ENCODE data around the gene LIME1.
"Not testable (repeated sequence)": the region's sequence is repeated elsewhere in the genome, so short reads cannot be mapped to it uniquely, and the experiment has no call there.

Gene LIME1

DNA sequence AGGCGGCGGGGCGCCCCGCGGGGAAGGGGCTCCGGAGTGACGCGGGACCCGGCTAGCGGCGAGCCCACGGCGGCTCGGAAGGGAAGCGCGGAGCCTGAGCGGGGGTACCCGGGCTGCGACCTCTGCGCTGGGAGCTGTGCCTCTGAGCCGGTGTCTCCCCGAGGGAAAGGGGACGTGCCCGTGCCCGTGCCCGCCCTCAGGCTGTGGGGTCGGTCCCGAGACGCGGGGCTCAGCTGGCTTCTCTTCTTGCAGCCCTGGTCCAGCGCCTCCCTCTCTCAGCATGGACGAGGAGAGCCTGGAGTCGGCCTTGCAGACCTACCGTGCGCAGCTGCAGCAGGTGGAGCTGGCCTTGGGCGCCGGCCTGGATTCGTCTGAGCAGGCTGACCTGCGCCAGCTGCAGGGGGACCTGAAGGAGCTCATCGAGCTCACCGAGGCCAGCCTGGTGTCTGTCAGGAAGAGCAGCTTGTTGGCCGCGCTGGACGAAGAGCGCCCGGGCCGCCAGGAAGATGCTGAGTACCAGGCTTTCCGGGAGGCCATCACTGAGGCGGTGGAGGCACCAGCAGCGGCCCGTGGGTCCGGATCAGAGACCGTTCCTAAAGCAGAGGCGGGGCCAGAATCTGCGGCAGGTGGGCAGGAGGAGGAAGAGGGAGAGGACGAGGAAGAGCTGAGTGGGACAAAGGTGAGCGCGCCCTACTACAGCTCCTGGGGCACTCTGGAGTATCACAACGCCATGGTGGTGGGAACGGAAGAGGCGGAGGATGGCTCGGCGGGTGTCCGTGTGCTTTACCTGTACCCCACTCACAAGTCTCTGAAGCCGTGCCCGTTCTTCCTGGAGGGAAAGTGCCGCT lies 27.9 kb upstream of the LIME1 start:
- no peak for DNase-seq (ENCODE audit: low read depth)

DNA sequence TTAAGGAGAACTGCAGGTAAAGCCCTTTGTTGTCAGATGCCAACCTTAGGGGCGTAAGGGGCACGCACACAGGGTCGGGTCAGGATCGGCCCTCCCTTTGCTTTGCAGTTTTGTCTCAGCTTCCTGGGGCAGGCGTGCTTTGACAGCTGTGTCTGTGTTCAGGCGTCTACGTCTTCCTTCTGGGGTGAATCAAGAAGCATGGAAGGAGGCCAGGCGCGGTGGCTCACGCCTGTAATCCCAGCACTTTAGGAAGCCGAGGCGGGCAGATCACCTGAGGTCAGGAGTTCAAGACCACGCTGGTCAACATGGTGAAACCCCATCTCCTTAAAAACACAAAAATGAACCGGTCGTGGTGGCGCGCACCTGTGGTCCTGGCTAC lies 27.3 kb upstream of the LIME1 start:
- no peak for DNase-seq (ENCODE audit: low read depth)

DNA sequence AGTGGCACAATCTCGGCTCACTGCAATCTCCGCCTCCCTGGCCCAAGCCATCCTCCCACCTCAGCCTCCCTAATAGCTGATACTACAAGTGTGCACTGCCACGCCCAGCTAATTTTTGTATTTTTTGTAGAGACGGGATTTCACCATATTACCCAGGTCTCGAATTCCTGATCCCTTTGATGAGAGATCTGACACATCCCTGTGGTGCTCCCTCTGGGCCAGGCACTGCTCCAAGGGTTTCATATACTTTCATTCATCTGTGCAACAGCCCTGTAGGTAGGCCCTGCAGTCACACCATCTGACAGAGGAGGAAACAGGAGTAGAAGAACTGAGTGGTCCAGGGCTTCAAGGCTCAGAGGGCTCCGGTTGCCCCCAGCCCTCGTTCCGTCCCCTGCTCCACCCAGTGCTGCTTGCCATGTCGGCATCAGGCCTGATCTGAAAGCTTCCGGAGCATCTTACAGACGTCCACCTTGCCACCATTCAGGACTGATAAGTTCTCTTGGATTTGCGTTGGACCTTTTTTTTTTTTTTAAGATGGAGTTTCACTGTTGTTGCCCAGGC lies 25.3 kb upstream of the LIME1 start:
- no peak for DNase-seq (ENCODE audit: low read depth)

DNA sequence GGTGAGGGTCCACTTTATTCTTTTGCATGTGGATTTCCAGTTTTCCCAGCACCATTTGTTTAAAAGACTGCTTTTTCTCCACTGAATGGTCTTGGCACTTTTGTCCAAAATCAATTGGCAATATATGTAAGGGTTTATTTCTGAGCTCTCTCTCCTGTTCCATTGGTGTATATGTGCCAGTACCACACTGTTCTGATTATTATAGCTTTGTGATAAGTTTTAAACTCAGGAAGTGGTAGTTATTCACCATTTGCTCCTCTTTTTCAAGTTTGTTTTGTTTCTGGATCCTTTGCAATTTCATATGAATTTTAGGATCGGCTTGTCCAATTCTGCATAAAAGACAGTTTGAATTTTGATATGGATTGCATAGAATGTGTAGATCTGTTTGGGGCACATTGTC lies 24.3 kb upstream of the LIME1 start:
- no peak for DNase-seq (ENCODE audit: low read depth)

DNA sequence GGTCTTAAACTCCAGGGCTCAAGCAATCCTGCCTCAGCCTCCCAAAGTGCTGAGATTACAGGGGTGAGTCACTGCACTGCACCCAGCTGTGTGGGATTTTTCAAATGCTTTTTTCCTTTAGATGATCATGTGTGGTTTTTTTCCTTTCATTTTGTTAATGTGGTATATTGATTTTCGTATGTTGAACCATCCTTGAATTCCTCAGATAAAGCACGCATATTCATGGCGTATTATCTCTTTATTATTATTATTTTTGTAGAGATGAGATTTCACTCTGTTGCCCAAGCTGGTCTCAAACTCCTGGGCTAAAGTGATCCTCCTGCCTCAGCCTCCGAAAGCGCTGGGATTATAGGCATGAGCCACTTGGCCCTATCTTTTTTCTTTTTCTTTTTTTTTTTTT lies 21.6 kb upstream of the LIME1 start:
- DNase-seq (ENCODE audit: low read depth): no peak

DNA sequence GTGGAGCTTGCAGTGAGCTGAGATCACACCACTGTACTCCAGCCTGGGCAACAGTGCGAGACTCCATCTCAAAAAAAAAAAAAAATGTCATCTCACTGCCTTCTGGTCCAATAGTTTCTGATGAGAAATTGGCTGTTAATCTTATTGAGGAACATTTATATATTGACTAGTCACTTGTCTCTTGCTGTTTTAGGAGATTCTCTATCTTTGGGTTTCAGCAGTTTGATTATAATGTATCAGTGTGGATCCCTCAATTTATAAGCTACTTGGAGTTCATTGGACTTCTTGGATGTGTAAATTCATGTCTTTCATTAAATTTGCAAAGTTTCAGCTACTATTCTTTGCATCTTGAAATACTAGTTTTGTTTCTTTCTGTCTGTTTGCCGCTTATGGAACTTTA lies 17.5 kb upstream of the LIME1 start:
- no peak for DNase-seq (ENCODE audit: low read depth)

DNA sequence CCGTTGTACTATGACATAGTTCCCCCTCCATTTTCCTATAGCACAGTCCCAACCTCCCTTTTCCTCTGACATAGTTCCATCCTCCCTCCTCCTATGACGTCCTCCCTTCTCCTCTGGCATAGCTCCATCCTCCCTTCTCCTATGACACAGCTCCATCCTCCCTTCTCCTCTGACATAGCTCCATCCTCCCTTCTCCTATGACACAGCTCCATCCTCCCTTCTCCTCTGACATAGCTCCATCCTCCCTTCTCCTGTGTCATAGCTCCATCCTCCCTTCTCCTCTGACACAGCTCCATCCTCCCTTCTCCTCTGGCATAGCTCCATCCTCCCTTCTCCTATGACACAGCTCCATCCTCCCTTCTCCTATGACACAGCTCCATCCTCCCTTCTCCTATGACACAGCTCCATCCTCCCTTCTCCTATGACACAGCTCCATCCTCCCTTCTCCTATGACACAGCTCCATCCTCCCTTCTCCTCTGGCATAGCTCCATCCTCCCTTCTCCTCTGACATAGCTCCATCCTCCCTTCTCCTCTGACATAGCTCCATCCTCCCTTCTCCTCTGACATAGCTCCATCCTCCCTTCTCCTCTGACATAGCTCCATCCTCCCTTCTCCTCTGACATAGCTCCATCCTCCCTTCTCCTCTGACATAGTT lies 13.4 kb upstream of the LIME1 start:
- DNase-seq (ENCODE audit: low read depth): not testable (repeated sequence)

DNA sequence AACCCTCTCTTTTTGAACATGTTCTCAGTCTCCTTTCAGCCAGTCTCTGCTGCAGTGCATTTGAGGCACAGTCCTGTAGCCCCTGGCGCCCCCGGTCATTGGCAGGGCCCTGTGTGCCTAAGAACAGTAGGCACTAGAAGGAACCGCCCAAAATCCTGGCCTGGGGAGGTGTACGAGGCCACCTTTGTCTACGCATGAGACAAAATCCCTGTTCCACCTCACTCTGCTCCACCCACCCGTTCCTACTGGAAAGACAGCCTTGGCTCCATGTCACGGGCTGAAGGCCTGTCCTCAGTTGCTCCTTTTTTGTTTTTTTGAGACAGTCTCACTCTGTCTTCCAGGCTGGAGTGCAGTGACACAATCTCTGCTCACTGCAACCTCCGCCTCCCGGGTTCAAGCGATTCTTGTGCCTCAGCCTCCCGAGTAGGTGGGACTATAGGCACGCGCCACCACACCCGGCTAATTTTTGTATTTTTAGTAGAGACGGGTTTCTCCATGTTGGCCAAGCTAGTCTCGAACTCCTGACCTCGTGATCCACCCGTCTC lies 6.2 kb upstream of the LIME1 start:
- not testable (repeated sequence) for DNase-seq (ENCODE audit: low read depth)

DNA sequence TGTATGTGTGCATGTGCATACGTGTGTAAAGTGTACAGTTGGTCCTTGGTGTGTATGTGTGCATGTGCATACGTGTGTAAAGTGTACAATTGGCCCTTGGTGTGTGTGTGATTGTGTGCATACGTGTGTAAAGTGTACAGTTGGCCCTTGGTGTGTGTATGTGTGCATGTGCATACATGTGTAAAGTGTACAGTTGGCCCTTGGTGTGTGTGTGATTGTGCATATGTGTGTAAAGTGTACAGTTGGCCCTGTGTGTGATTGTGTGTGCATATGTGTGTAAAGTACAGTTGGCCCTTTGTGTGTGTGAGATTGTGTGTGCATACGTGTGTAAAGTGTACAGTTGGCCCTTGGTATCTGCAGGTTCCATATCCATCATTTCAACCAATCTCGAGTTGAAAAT lies 5.1 kb upstream of the LIME1 start:
- no peak for DNase-seq (ENCODE audit: low read depth)

DNA sequence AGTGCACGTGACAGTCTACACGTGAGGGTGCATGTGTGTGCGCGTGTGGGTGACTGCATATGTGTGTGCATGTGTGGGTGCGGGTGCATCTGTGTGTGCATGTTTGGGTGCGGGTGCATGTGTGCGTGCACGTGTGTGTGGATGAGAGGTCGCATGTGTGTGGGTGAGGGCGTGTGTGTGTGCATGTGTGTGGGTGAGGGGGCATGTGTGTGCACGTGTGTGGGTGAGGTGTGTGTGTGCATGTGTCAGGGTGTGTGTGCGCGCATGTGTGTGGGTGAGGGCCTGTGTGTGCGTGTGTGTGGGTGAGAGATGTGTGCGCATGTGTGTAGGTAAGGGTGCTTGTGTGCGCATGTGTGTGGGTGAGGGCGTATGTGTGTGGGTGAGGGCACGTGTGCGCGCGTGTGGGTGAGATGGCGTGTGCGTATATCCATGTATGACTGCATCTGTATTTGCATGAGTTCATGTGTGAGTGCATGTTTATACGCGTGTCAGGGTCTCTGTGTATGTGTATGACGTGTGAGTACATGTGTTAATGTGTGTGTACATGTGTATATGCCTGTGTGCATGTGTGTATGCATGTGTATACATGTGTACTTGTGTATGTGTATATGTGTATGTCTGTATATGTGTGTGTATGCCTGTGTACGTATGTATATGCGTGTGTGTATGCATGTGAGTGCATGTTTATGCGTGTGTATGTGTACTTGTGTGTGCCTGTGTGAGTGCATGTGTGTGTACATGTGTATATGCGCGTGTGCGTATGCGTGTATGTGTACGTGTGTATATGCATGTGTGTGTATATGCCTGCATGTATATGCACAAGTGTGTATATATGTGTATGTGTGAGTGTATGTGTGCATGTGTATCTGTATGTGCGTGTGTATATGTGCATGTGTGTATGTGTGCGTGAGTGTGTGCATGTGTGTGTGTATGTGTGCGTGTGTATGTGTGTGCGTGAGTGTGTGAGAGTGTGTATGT lies 4.1 kb upstream of the LIME1 start:
- no peak for DNase-seq (ENCODE audit: low read depth)

DNA sequence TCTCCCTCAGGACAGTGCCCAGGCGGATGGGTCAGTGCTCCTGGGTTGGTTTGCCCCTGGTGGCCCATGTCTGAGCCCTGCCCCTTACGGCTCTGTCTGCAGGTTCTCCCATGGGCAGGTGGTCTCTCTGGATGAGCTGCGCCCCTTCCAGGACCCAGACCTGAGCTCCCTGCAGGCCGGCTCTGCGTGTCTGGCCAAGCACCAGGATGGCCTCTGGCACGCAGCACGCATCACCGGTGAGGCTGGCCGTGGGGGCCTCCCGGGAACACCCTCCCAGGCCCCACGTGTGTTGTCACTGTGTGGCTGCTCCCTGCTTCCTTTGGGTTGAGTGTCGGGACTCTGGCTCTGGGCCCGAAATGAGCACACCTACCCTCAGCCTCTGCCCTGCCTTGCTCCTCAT lies 3.3 kb upstream of the LIME1 start:
- no peak for DNase-seq (ENCODE audit: low read depth)

DNA sequence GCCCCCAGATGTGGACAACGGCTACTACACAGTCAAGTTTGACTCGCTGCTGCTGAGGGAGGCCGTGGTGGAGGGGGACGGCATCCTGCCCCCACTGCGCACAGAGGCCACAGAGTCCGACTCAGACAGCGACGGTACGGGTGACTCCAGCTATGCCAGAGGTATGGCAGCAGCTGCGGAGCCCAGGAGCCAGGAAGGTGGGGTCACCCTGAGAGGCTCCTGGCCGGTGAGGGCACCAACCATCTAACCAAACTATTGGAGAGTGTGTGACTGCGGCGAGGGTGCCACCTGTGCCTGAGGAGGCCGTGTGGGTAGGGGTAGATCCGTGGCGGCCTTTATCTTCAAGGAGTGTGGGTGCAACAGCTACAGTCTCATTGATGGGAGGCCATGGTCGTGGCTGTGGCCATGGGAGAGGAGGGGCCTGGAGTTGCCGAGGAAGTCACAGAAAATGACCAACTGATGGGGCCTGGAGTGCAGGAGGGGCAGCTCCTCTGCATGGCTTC lies 2.8 kb upstream of the LIME1 start:
- no peak for DNase-seq (ENCODE audit: low read depth)

DNA sequence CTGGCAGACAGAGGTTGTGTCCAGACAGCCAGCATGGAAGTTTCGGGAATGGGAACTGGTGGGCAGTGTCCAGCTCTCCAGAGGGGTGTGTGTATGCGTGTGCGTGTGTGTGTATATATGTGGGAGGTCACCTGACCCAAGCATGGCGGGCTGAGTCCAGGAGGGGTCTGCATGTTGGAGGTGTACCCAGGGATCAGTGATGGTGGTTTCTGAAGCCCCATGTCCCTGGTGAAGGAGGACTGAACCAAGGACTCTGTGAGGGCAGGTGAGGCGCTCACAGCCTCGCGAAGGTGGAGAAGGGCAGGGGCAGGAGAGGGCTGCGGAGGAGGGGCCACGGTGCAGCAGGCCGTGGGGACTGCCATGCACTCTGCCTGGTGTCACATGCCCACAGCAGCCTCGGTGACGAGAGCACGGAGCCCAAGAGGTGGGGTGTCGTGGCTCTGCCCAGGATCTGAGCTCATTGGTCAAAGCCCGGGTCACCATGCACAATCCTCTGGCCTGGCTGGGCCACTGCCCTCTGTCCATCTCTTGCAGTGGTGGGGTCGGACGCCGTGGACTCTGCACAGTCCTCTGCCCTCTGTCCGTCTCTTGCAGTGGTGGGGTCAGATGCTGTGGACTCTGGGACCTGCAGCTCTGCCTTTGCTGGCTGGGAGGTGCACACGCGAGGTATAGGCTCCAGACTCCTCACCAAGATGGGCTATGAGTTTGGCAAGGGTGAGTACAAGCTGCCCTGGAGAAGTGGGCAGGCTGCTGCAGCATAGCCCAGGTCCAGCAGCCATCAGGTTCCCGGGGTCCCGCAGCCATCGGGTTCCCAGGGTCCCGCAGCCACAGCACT lies 2.1 kb upstream of the LIME1 start:
- DNase-seq (ENCODE audit: low read depth): no peak

DNA sequence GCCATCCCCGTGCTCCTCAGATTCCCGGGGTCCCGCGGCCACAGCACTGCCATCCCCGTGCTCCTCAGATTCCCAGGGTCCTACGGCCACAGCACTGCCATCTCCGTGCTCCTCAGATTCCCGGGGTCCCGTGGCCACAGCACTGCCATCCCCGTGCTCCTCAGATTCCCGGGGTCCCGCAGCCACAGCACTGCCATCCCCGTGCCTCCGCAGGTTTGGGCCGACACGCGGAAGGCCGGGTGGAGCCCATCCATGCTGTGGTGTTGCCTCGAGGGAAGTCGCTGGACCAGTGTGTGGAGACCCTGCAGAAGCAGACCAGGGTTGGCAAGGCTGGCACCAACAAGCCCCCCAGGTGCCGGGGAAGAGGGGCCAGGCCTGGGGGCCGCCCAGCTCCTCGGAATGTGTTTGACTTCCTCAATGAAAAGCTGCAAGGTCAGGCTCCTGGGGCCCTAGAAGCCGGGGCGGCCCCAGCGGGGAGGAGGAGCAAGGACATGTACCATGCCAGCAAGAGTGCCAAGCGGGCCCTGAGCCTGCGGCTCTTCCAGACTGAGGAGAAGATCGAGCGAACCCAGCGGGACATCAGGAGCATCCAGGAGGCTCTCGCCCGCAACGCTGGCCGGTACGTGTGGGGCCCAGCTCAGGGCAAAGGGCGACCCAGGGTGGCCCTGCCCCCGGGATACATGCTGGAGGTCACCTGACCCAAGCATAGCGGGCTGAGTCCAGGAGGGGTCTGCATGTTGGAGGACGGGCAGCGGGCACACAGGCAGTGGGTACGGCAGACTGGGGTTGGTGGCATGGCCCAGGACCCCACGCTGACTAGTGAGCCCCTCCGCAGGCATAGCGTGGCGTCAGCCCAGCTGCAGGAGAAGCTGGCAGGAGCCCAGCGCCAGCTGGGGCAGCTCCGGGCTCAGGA lies 1.3 kb upstream of the LIME1 start:
- DNase-seq (ENCODE audit: low read depth): no peak

DNA sequence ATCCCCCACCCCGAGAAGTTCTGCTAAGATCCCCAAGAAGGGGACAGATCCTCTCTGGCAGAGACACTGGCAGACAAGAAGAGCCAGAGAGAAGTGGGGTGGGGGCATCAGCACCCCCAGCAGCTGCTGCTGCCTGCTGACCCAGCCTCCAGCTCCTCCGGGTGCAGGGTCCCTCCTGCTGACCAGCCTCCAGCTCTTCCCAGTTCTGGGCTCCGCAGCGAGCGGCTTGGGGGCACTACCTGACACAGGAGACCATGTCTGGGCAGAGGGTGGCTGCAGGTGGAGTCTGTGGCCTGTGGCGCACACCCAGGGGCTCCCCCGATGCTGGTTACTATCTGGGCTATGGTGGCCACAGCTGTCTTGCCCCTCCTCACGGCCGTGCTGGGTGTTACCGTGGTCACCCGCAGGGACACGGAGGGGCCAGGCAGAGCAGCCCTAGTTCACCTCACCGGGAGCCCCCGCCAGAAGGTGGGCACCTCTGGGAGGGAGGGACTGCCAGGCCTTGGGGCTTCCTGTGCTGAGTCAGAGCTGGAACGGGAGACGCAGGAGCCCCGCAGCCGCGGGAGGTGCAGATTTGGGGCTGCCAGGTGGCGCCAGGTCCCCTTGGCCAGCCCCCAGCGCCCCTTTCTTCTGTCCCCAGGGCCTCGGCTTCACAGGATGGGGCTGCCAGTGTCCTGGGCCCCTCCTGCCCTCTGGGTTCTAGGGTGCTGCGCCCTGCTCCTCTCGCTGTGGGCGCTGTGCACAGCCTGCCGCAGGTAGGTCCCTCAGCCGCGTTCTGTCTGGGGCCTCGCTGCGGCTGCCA lies 630 bp downstream of the LIME1 start:
- DNase-seq (ENCODE audit: low read depth): peak; percentile 65

DNA sequence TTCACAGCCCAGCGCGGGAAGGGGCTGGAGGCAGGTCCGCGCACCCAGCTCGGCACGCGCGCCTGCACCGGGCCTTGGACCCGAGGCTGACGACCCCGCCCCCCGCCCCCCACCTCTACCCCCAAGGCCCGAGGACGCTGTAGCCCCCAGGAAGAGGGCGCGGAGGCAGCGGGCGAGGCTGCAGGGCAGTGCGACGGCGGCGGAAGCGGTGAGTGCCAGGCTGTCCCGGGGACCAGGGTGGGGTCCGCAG lies 1.2 kb downstream of the LIME1 start:
- DNase-seq (ENCODE audit: low read depth): no peak

DNA sequence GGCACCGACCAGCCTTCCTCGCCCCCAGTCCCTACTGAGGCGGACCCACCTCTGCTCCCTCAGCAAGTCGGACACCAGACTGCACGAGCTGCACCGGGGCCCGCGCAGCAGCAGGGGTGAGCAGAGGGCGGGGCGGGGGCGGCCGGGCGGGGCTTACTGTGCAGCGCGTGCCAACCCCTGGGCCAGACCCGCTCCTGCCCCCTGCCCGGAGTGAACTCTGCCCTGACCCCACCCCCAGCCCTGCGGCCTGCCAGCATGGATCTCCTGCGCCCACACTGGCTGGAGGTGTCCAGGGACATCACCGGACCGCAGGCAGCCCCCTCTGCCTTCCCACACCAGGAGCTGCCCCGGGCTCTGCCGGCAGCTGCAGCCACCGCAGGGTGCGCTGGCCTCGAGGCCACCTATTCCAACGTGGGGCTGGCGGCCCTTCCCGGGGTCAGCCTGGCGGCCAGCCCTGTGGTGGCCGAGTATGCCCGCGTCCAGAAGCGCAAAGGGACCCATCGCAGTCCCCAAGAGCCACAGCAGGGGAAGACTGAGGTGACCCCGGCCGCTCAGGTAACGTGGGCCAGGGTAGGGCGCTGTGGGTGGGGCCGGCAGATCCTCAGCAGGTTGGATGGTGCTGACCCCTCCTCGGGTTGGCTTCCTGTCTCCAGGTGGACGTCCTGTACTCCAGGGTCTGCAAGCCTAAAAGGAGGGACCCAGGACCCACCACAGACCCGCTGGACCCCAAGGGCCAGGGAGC lies 1.7 kb downstream of the LIME1 start:
- DNase-seq (ENCODE audit: low read depth): no peak

DNA sequence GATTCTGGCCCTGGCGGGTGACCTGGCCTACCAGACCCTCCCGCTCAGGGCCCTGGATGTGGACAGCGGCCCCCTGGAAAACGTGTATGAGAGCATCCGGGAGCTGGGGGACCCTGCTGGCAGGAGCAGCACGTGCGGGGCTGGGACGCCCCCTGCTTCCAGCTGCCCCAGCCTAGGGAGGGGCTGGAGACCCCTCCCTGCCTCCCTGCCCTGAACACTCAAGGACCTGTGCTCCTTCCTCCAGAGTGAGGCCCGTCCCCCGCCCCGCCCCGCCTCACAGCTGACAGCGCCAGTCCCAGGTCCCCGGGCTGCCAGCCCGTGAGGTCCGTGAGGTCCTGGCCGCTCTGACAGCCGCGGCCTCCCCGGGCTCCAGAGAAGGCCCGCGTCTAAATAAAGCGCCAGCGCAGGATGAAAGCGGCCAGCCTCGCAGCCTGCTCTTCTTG lies 2.2 kb downstream of the LIME1 start:
- DNase-seq (ENCODE audit: low read depth): no peak

Measured in T-helper 22 cell (primary cell).